Stimulated activated naive B cell treated with anti-CD40 and anti-IgM and Interleukin-4, amounts not matched to agents 10 μg/mL and 1 μg/mL and 100 μg/mL, for 72 hours (primary cell): Measurements from ENCODE around the gene LTBP2.

Experiments
- ATAC-seq, 2 donors: fragments of 150-1000 bp; cut with Tn5 transposase; replicated peaks; 2 replicates each; pipeline ENCODE4 v1.10.0; 2021; ENCODE audit warnings: moderate library complexity in 1 of 2
- DNase-seq: peaks from one replicate; pipeline ENCODE4 v3.0.0; 2021
- H3K27ac Mint-ChIP-seq: one replicate; pipeline ENCODE4 v1.8.0; 2022; ENCODE audit warnings: mild to moderate bottlenecking, mixed read lengths
- H3K27me3 Mint-ChIP-seq, 2 donors: one replicate each; pipeline ENCODE4 v1.8.0; 2022; ENCODE audit warnings: mixed read lengths in 2 of 2
- H3K36me3 Mint-ChIP-seq, 2 donors: one replicate each; pipeline ENCODE4 v1.8.0; 2022; ENCODE audit warnings: mixed read lengths in 2 of 2, mild to moderate bottlenecking in 1 of 2
- H3K4me1 Mint-ChIP-seq, 2 donors: one replicate each; pipeline ENCODE4 v1.8.0; 2022; ENCODE audit warnings: mixed read lengths in 2 of 2, mild to moderate bottlenecking in 1 of 2
- H3K4me3 Mint-ChIP-seq, 2 donors: one replicate each; pipeline ENCODE4 v1.8.0; 2022; ENCODE audit warnings: mild to moderate bottlenecking in 2 of 2, mixed read lengths in 2 of 2, moderate library complexity in 1 of 2
- H3K9me3 Mint-ChIP-seq, 2 donors: one replicate each; pipeline ENCODE4 v1.8.0; 2022; ENCODE audit warnings: mixed read lengths in 2 of 2, mild to moderate bottlenecking in 1 of 2

Gene LTBP2

DNA sequence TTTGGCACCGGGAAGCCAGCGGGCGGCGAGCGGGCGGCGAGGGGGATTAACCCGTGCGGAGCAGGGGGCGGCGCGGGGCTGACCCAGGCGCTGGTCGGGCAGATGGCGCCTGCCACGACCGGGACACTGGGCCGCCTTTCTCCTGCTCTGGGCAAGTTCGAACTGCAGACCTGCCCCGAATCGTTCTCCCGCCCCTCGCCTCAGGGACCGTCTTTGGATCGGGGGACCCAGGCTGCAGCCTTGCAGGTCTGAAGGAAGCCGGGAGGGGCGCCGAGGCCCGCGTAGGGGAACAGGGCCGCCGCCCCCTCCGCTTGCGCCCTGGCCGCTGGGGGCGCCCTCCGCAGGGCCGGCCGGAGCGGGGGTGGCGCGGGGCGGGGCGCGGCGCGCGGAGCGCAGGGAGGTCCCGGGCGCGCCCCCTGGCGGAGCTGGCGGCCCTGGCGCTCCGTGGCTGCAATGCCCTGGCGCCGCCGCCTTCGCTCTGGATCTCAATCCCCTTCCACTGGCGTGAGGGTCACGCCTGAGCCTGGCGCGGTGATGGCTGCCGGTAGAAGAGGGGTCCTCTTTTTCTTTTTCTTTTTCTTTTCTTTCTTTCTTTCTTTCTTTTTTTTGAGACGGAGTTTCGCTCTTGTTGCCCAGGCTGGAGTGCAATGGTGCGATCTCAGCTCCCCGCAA, 449 bp upstream of the LTBP2 start:
- H3K27ac Mint-ChIP-seq = no peak overlapping the region
- DNase-seq = peak; percentile 74
- H3K4me3 Mint-ChIP-seq = peak overlapping the region; percentile 74 to 80
- peaks cover 41 to 55% of the 10 kb centered on the region in 2 donors for H3K4me1 Mint-ChIP-seq
- ATAC-seq = peak; percentile 76 to 86
- H3K27me3 Mint-ChIP-seq = peaks cover 28 to 36% of the 10 kb centered on the region in 2 donors
- no peaks in the 10 kb centered on the region for H3K36me3 Mint-ChIP-seq
- H3K9me3 Mint-ChIP-seq = no peaks in the 10 kb centered on the region

DNA sequence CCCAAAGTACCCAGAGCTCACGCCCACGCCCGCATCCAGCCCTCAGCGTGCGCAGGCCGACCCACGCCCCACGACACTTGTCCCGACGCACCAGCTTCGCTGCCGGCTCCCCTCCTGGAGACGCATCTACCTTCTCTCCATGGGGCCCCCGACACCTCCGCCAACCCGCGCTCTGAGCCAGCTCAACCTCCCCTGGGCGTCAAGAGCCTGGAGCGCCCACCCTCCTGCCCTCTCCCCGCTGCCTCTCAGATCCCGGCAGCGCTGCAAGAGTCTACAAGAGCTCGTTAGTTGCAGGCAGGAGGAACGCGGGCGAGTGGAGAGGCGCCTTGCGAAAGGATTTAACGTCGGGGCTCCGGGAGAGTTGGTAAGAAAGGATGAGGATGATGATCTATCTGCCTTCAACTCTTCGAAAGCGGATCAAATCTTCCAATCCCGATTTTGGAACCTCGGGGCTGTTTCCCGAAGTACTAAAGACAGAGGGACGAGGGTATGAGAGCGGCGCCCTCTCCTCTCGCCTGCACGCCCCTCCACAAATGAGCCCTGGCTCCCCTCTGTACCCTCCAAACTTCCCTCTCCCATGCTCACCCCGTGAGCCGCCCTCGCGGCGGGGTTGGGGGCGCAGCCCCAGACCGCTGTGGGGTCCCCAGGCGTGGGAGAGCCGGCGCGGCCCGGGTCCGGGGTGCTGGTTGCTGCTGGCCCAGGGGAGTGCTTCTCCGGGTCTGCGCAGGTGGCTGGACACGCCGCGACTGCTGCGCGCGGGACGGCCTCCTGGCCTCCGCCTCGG, 979 bp downstream of the LTBP2 start:
- H3K4me1 Mint-ChIP-seq = peaks cover 36 to 48% of the 10 kb centered on the region in 2 donors
- peaks cover 27 to 31% of the 10 kb centered on the region in 2 donors for H3K27me3 Mint-ChIP-seq
- peak overlapping the region in 1 of 2 donors; percentile 41 for H3K4me3 Mint-ChIP-seq
- no peak for DNase-seq
- ATAC-seq = no peak
- no peak overlapping the region for H3K27ac Mint-ChIP-seq
- H3K9me3 Mint-ChIP-seq = no peaks in the 10 kb centered on the region
- H3K36me3 Mint-ChIP-seq = no peaks in the 10 kb centered on the region

DNA sequence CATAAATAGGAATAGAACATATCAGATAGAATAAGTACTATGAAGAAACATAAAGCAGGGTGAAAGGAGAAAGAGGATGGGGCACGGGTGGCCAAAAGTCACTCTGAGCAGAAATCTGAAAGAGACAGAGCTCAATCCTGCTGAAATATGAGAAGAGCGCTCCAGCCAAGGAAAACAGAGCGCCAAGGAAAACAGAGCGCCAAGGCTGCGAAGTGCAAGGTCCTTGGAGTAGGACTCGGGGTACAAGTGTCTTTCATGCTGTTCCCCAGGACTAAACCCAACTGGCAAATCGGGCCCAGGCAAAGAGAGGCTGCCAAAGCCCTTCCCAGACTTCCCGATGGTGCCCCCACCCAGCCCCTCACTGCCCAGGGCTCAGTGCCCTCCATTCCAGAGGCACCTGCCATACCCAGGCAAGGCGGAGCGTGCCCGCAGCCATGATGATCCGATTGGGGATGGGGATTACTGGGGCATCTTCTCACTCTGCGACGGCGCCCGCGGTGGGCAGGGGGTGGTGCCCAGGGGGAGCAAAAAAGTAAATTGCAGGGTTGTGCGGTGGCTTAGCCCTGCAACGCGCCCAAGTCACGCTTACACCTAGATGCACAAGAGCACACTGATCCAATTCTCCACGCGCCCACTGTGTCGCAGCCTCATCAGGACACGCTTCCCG, 1.7 kb downstream of the LTBP2 start:
- Mint-ChIP-seq H3K4me1 (peaks cover 29 to 41% of the 10 kb centered on the region in 2 donors), H3K27ac (no peak overlapping the region), H3K9me3 (no peaks in the 10 kb centered on the region), H3K4me3 (no peak overlapping the region), H3K27me3 (peaks cover 23 to 31% of the 10 kb centered on the region in 2 donors), H3K36me3 (no peaks in the 10 kb centered on the region)
- ATAC-seq (no peak), DNase-seq (no peak)

DNA sequence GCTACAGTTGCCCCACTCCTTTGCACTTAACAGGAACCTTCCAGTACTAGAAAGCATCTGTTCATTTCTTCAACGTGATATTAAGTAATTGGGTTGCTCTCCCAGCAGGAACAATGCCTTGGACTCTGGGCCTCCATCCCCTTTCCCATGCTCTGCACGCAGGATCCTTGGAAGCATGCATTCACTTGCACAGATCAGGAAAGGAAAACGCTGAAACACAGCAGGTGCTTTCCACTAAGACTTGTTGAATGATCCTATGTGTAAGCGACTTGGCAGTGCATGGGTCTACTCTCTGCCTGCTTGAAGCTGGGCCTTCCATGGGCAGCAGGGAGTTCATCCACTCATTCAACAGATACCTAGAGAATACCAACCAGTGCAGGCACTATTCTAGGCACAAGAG, 2.3 kb downstream of the LTBP2 start:
- ATAC-seq = no peak
- Mint-ChIP-seq H3K36me3 (no peaks in the 10 kb centered on the region), H3K27ac (no peak overlapping the region), H3K9me3 (no peaks in the 10 kb centered on the region), H3K4me3 (no peak overlapping the region), H3K4me1 (peaks cover 24 to 35% of the 10 kb centered on the region in 2 donors), H3K27me3 (peaks cover 22 to 33% of the 10 kb centered on the region in 2 donors)
- no peak for DNase-seq

DNA sequence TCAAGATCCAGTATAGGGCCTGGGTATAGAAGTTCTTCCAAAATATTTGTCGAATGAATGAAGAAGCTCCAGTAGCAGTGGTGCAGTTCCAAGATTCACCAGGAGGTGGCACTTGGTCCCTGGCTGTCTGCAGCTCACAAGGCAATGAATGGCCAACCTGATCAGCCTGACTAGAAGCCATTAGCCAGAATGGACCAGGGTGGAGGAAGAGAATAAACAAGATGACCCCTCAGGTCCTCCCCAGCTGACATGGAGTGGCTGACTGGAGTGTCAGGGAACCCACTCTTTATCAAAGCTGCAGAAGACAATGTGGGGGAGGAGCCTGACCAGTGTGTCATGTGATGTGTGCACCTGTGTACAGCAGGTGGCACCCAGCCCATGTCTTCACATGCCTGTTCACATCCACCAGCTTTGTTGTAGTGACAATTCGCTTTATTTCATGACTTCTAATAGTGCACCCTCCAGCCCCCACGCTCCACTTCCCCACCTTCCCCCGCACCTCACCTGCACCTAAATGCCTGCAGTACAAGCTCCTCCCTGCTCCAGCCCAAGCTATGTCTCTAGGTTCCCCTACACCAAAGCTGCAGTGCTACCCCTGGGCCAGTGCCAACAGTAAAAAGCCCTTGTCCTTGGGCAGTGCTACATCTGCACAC, 3.0 kb downstream of the LTBP2 start:
- H3K27ac Mint-ChIP-seq = no peak overlapping the region
- peaks cover 18 to 28% of the 10 kb centered on the region in 2 donors for H3K4me1 Mint-ChIP-seq
- H3K36me3 Mint-ChIP-seq = no peaks in the 10 kb centered on the region
- DNase-seq (peak; percentile 71), ATAC-seq (peak; percentile 64 to 65)
- H3K4me3 Mint-ChIP-seq = no peak overlapping the region
- no peaks in the 10 kb centered on the region for H3K9me3 Mint-ChIP-seq
- H3K27me3 Mint-ChIP-seq = peaks cover 17 to 28% of the 10 kb centered on the region in 2 donors

DNA sequence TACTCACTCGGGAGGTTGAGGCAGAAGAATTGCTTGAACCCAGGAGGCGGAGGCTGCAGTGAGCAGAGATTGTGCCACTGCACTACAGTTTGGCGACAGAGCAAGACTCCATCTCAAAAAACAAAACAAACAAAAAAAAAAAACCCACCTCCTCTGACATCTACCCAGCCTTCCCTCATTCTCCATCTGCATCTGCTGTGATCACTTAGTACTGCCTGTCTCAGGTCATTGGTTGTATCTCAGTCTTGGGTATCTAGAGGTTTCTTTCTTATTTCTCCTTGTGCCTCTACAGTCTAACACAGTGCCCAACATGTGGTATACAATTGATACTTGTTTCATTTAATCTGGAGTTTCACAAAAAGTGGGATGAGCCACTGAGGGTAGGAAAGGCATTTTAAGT, 5.3 kb downstream of the LTBP2 start:
- no peak overlapping the region for H3K4me3 Mint-ChIP-seq
- H3K9me3 Mint-ChIP-seq = no peaks in the 10 kb centered on the region
- peaks cover 14 to 20% of the 10 kb centered on the region in 2 donors for H3K27me3 Mint-ChIP-seq

DNA sequence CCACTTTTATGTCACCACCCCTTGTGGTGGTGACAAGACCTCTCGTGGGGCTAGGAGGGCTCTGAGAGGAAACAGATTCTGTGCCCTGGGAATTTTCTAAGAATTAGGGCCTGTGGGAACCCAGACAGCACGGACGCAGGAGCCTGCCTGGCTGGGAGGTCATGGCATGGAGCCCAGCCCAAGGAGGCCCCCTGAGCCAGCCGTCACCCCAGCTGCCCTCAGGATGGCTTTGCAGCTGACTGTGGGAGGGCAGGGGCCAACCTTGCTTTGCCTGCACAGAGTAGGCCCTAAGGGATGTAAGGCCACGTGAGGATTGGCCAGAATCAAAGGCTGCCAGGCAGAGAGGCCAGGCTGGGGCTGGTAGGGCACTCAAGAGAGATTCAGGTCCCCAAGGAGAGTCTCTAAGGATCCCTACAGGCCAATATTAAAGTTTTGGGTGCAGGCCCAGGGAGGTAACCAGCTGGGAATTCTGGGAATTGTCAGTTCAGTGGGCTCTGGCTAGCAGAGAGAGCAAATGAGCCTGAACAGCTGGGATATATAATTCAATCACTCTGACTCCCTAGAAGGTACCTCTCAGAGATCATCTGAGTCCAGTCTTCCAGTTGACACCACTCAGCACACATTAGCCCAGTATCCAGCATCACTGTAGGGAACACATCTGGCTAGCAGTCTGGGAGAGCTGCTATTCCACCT, 6.4 kb downstream of the LTBP2 start:
- ATAC-seq (no peak), DNase-seq (no peak)
- no peak overlapping the region for H3K27ac Mint-ChIP-seq
- no peak overlapping the region for H3K4me3 Mint-ChIP-seq
- peaks cover 0 to 2% of the 10 kb centered on the region in 2 donors for H3K36me3 Mint-ChIP-seq
- no peaks in the 10 kb centered on the region for H3K9me3 Mint-ChIP-seq
- peaks cover 10 to 12% of the 10 kb centered on the region in 2 donors for H3K4me1 Mint-ChIP-seq
- H3K27me3 Mint-ChIP-seq = peaks cover 9 to 12% of the 10 kb centered on the region in 2 donors

More for the DNA sequence above, 5.3 kb downstream of the LTBP2 start:
- Mint-ChIP-seq H3K36me3 (peaks cover 0 to 2% of the 10 kb centered on the region in 2 donors), H3K4me1 (peaks cover 10 to 13% of the 10 kb centered on the region in 2 donors), H3K27ac (no peak overlapping the region)
- ATAC-seq (no peak), DNase-seq (no peak)

DNA sequence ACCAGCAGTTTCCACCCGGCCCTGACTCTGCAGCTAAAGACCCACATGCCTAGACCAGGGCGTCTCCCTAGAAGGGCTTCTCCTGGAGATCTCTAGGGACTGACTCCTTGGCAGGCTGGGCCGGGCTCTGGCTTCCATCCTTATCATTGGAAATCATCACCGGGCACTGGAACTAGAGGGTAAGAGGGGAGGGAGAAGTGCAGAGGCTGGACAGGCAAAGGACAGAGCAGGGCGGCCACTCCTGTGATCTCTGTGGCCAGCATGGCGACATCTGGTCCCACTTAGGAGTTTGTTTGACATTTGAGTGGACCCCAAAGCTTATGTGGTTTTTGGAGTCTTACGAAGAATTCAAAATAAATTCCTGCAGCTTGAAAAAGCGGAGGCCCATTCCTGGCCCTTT, 7.1 kb downstream of the LTBP2 start:
- Mint-ChIP-seq H3K27me3 (peaks cover 5 to 10% of the 10 kb centered on the region in 2 donors), H3K36me3 (peaks cover 0 to 2% of the 10 kb centered on the region in 2 donors), H3K27ac (no peak overlapping the region), H3K9me3 (no peaks in the 10 kb centered on the region), H3K4me1 (peaks cover 10 to 12% of the 10 kb centered on the region in 2 donors), H3K4me3 (no peak overlapping the region)
- DNase-seq (no peak), ATAC-seq (no peak)

DNA sequence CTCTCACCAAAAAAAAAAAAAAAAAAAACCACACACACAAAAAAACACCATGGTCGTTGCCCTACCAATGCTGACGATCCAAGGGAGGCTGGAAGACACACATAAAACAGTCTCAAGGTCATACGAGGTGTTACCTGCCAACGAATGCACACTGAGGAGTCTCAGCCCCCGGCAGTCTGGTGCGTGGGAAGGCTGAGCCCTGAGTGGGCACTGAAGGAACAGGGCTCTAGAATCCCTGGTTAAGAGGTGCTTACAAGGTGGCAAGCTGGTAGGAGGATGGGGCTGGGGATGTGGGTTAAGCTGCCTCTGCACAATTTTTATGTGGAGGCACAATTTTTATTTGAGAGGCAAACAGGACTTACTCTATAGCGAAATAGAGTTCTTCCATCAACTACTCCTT, 7.9 kb downstream of the LTBP2 start:
- DNase-seq (no peak), ATAC-seq (no peak)
- Mint-ChIP-seq H3K4me1 (peaks cover 4 to 5% of the 10 kb centered on the region in 2 donors), H3K36me3 (peaks cover 0 to 2% of the 10 kb centered on the region in 2 donors), H3K27me3 (peaks cover 3 to 10% of the 10 kb centered on the region in 2 donors), H3K4me3 (no peak overlapping the region), H3K9me3 (no peaks in the 10 kb centered on the region), H3K27ac (no peak overlapping the region)

DNA sequence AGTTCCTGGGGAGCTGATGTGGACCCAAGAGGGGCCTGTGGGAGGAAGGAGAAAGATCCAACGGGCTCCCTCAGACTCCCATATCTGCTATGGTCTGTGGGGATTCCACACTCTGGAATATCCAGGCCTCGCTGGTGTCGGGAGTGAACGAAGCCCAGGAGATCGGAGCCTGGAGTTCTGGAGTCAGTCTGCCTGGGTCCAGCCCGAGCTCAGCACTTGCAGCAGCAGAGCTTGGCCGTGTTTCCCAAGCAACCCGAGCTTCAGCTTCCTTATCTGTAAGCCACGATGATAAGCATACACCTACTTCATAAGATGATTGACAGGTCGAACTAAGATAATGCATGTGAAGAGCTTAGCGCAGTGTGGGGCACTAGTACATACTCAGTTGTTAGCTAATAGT, 10.1 kb downstream of the LTBP2 start:
- Mint-ChIP-seq H3K36me3 (peaks cover 0 to 2% of the 10 kb centered on the region in 2 donors), H3K4me1 (peaks cover 2 to 5% of the 10 kb centered on the region in 2 donors), H3K27me3 (peaks cover 3 to 10% of the 10 kb centered on the region in 2 donors), H3K4me3 (no peak overlapping the region), H3K27ac (no peak overlapping the region), H3K9me3 (no peaks in the 10 kb centered on the region)
- no peak for DNase-seq
- no peak for ATAC-seq

DNA sequence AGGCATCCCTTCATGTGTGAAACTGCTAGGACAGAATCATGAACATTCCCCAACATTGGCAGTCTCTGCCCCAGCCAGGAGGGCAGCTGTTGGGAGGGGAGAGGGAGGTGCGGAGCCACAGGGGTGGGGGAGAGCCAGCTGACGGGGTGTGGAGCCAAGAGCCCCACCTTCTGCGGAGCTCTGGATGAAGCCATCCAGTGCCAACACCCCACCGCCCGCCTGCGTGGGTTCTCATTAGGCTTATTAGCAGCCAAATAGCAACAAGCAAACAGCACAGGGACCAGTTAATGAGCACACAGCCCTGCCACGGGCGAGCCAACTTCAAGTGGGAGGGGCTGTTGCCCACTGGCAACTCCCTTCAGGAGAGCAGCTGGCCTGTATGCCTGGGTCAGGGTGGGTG, 12.1 kb downstream of the LTBP2 start:
- Mint-ChIP-seq H3K4me1 (peaks cover 11% of the 10 kb centered on the region in 2 donors), H3K27me3 (peaks cover 7 to 8% of the 10 kb centered on the region in 2 donors), H3K4me3 (no peak overlapping the region), H3K27ac (no peak overlapping the region), H3K36me3 (peaks cover 0 to 2% of the 10 kb centered on the region in 2 donors), H3K9me3 (no peaks in the 10 kb centered on the region)
- ATAC-seq (no peak), DNase-seq (no peak)

DNA sequence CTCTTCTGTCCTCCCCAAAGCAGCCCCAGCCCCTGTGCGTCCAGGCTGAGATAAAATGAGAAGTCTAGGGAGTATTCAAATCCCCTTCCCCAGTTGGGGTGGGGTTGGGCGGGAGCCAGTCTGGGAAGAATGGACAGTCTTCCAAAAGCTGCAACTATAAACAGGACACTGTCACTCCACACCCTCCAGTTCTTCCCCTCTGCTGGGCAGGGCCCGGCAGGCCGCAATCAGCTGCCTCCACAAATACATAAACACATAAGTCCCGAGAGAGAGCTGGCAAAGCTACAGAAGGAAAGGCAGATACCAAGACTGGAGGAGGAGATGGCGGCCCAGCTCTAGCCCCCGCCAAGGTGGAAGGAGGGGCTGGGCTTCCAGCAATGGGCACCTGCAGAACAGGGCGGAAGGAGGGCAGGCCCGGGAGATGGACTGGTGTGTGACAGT, 12.7 kb downstream of the LTBP2 start:
- ATAC-seq (no peak), DNase-seq (no peak)
- Mint-ChIP-seq H3K4me3 (no peak overlapping the region), H3K36me3 (peaks cover 0 to 2% of the 10 kb centered on the region in 2 donors), H3K27me3 (peaks cover 4 to 7% of the 10 kb centered on the region in 2 donors), H3K9me3 (no peaks in the 10 kb centered on the region), H3K4me1 (peaks cover 15 to 16% of the 10 kb centered on the region in 2 donors), H3K27ac (no peak overlapping the region)

DNA sequence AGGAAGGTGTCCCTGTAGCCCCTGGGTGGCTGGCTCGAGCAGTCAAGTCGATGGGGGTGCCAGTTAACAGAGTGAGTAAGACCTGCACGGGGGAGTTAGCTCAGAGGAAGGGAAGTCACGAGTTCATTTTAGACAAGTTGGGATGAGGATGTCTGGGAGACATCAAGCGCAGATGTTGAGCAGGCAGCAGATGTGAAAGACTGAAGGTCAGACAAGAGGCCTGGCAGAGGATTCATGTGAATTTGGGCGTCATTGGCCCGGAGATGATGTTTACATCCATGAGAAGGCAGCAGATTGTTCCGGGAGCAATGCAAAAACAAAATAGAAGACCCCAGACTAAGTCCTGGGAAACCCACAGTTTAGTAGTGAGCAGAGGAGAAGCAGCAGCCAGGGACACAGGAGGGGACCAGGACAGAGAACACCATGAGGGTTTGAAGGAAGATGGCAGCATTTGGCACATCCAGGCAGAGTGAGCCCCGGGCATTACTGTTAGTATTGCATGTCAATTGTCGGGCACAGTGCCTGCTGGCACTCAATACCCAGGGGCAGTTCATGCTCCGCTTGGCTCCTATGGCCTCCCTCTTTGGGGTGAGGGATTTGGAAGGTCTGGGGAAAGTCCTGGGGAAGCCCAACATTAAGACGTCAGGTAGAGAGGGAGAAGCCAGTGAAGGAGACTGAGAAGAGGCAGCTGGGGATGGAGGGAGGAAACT, 15.1 kb downstream of the LTBP2 start:
- H3K27me3 Mint-ChIP-seq = peaks cover 0 to 4% of the 10 kb centered on the region in 2 donors
- H3K9me3 Mint-ChIP-seq = no peaks in the 10 kb centered on the region
- no peak for DNase-seq
- no peak for ATAC-seq
- H3K4me1 Mint-ChIP-seq = peaks cover 31 to 39% of the 10 kb centered on the region in 2 donors
- H3K4me3 Mint-ChIP-seq = no peak overlapping the region
- H3K36me3 Mint-ChIP-seq = no peaks in the 10 kb centered on the region
- peak overlapping the region; percentile 77 for H3K27ac Mint-ChIP-seq
